Body of pancreas (tissue), 4 donors: ENCODE measurements around the gene RAB17. TPM values are rescaled to one million over a fixed set of nuclear protein-coding genes. Genes with fewer than 3 reads are reported as not detected.

Experiments used
- ATAC-seq: fragments of 150-250 bp; one replicate; pipeline ENCODE4 v1.9.1; 2016
- DNase-seq, 4 donors: peaks; one replicate each; pipeline ENCODE4 v3.0.0-alpha.2; 2019
- H3K27ac ChIP-seq, 4 donors: fragments of 200-600 bp; sonication (generic); 1 replicate in 3 of 4; 2 replicates in 1 of 4; pipeline versions ENCODE4 v1.5.1 to v1.6.1; 2016 to 2019; ENCODE audit warnings: mild to moderate bottlenecking in 1 of 4, mixed read lengths in 1 of 4, moderate library complexity in 1 of 4
- H3K27me3 ChIP-seq, 2 donors: fragments of 200-600 bp; sonication (generic); one replicate each; pipeline ENCODE4 v1.6.0; 2016; ENCODE audit warnings: mild to moderate bottlenecking in 1 of 2
- H3K36me3 ChIP-seq, 2 donors: fragments of 200-600 bp; sonication (generic); replicated peaks in 1 of 2; 2 replicates each; pipeline ENCODE4 v1.5.1; 2016; ENCODE audit warnings: low read depth in 2 of 2; ENCODE audit not compliant: insufficient read depth in 1 of 2
- H3K4me1 ChIP-seq: fragments of 200-600 bp; sonication (generic); one replicate; pipeline ENCODE4 v1.6.0; 2016
- H3K4me3 ChIP-seq, 2 donors: fragments of 200-600 bp; sonication (generic); 1 replicate in 1 of 2; 2 replicates in 1 of 2; pipeline ENCODE4 v1.5.1; 2016 to 2019
- H3K9me3 ChIP-seq, 3 donors: fragments of 200-600 bp; sonication (generic); 1 replicate in 2 of 3; 2 replicates in 1 of 3; pipeline ENCODE4 v1.5.1; 2016
- CTCF ChIP-seq, 7 experiments: fragments of 450-650 bp in 4 of 7; fragments of 200-600 bp in 3 of 7; sonication (generic) in 3 of 7; IDR thresholded peaks; one replicate each; pipeline ENCODE4 v1.5.1; 2016 to 2019; ENCODE audit warnings: antibody characterized with exemption in 7 of 7
- POLR2A ChIP-seq, 3 donors: fragments of 450-650 bp; IDR thresholded peaks; one replicate each; pipeline ENCODE4 v1.6.1; 2016; ENCODE audit warnings: antibody characterized with exemption in 3 of 3, mild to moderate bottlenecking in 2 of 3
- WGBS, 2 donors: methylation state at CpG; one replicate each; pipeline ENCODE4 v1.1.5; 2017; 5-methylcytosine and 5-hydroxymethylcytosine counted together
- intact Hi-C: fragments of 100-400 bp; cut with DNase I; formaldehyde crosslinking; loops from one replicate; pipeline ENCODE4 v1.15.1; 2023
- total RNA-seq, 2 donors: library from RNA; depleted of rRNA; stranded (reverse); fragments of >200 nt; gene quantifications; one replicate each; pipeline ENCODE4 v1.1.0, GENCODE V29; 2016

RAB17 gene
- total RNA-seq, 2 donors from 2014 or later, result 35.3 to 38.9 TPM

DNA sequence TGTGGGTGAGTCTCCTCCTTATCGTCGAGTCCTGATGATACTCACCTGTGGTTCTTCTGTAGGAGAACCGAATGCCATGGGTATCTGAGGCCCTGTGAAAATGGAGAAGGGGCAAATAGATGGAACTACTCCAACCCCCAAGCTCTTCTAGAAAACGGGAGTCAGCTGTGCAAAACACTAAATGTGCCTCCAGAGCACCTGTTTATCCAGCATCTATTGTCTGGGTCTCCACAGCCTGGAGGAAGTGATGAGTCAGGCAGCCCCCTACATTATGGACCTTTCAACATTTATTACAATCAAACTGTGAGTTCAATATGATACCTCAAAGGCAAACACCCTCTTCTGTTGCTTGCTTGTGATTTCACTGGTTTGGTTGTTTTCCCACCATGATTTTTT lies 27.1 kb upstream of the RAB17 start:
- Histone ChIP-seq H3K9me3 (no peaks in the 10 kb centered on the region), H3K27ac (no peak overlapping the region), H3K27me3 (no peaks in the 10 kb centered on the region), H3K36me3 (no peaks in the 10 kb centered on the region), H3K4me1 (peaks cover 21% of the 10 kb centered on the region), H3K4me3 (no peak overlapping the region)
- 52 to 76% methylated on average over 4 of the region's 4 CpGs for WGBS, 2 donors
- TF ChIP-seq POLR2A (IDR thresholded peaks at IDR 0.05) (no peak), CTCF (IDR thresholded peaks at IDR 0.05) (no peak)
- intact Hi-C loops, result no loop called here
- DNase-seq (no peak), ATAC-seq (no peak)

DNA sequence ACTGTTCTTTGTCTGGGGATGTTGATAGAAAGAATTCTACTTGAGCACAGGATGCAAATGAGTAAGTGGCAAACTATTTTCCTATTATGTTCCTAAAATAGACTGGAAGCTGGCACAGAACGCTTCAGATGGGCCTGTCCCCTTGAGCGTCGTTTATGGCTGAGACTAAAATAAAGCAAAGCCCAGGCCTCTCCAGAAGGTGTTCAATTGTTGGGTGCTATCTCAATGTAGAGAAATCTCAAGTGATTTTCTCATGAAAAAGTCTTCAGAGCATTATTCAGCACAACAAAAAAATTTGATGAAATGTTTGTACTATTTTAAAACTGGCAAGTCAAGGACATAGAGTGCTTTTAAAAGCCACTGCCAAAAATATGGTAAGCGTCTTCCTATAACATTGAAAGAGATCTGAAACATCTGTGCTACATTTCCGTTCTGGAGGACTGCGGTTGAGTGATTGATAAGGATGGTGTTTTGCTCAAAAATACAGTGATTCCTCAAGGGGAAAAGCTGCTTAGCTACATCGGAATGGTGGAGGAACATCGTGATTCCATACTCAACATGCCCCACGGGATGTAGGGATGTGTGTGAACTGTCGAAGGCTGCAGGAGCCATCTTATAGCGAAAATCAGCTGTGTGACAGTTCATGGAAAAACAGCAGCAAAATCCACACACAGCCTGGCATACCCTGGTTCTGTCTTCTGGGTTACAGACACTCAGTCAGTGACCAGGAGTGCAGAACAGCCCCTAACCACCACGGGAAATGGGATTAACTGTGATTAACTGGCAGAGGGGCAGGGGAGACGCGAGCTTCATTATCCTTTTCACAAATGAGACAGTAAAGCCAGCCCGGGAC lies 26.4 kb upstream of the RAB17 start:
- Histone ChIP-seq H3K4me3 (no peak overlapping the region), H3K36me3 (no peaks in the 10 kb centered on the region), H3K27me3 (no peaks in the 10 kb centered on the region), H3K27ac (peak overlapping the region in 2 of 4 donors; percentile 21 to 23), H3K9me3 (no peaks in the 10 kb centered on the region), H3K4me1 (peaks cover 21% of the 10 kb centered on the region)
- TF ChIP-seq POLR2A (IDR thresholded peaks at IDR 0.05), result no peak
- no peak for TF ChIP-seq CTCF (IDR thresholded peaks at IDR 0.05)
- intact Hi-C loops, result no loop called here
- peak; percentile 10 for ATAC-seq
- peak in 1 of 4 donors; percentile 8 for DNase-seq
- WGBS, 2 donors, result 52 to 62% methylated on average over 13 to 15 of the region's 15 CpGs

- H3K4me3 ChIP-seq, result no peak overlapping the region
- DNase-seq (no peak), ATAC-seq (no peak)
- H3K36me3 ChIP-seq, result no peaks in the 10 kb centered on the region
- peaks cover 21% of the 10 kb centered on the region for H3K4me1 ChIP-seq
- WGBS, 2 donors, result 67 to 84% methylated on average over 3 of the region's 3 CpGs
- H3K27ac ChIP-seq, result peak overlapping the region in 2 of 4 donors; percentile 21 to 23
- TF ChIP-seq POLR2A (IDR thresholded peaks at IDR 0.05), result no peak
- TF ChIP-seq CTCF (IDR thresholded peaks at IDR 0.05), result no peak
- H3K9me3 ChIP-seq, result no peaks in the 10 kb centered on the region
- intact Hi-C loops, result no loop called here
- H3K27me3 ChIP-seq, result no peaks in the 10 kb centered on the region
Measured at GRCh38 chr2:237616373-237616733, 25.8 kb upstream of the RAB17 start.

DNA sequence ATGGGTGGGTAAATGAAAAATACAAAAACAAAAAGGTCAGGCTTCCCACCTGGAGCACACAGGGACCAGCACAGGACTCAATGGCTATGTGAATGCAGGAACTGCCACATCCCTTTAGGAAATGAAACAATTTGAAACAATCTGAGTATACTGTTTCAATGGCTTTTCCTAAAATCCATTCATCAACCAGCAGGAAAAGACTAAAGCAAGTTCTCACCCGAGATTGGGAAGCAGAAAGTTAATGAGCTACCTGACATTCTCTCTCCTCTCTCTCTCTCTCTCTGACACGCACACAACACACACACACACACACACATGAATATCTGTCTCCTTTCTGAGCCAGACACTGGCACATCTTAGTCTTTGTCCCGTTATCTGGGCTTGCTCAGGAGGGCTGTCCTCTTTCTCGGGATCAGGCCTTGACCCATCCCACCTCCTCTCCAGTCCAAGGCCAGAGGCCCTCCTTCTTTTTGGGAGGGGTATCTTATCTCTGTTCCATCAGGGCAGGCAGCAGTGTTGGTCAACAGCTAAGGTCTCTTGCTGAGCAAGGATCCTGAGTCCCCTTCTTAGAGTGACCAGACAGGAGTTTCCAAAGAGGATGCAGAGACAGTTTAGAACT lies 25.2 kb upstream of the RAB17 start:
- DNase-seq (no peak), ATAC-seq (no peak)
- H3K27me3 ChIP-seq, result no peaks in the 10 kb centered on the region
- peaks cover 21% of the 10 kb centered on the region for H3K4me1 ChIP-seq
- 28 to 36% methylated on average over 4 of the region's 4 CpGs for WGBS, 2 donors
- H3K9me3 ChIP-seq, result no peaks in the 10 kb centered on the region
- intact Hi-C loops, result no loop called here
- no peak for TF ChIP-seq CTCF (IDR thresholded peaks at IDR 0.05)
- TF ChIP-seq POLR2A (IDR thresholded peaks at IDR 0.05), result no peak
- H3K36me3 ChIP-seq, result no peaks in the 10 kb centered on the region
- H3K27ac ChIP-seq, result peak overlapping the region in 3 of 4 donors; percentile 21 to 64 (median 23)
- H3K4me3 ChIP-seq, result no peak overlapping the region
